GM19351 (cell line): ENCODE data around the gene AKR1B1.
"Not testable (repeated sequence)": the region's sequence is repeated elsewhere in the genome, so short reads cannot be mapped to it uniquely, and the experiment has no call there.

Experiments used
- ATAC-seq: cut with Tn5 transposase; IDR thresholded peaks from one replicate; pipeline ENCODE4 v1.9.1; 2021; ENCODE audit warnings: mild to moderate bottlenecking, moderate library complexity; ENCODE audit not compliant: unreplicated experiment

Gene AKR1B1

GRCh38 chr7:134458806-134459698 lies at the start of gene AKR1B1:
Gene AKR1B1 (minus strand): TSS chr7:134459100. CDS start chr7:134459062, 38 bp downstream.
- peak; percentile 93 for ATAC-seq

- ATAC-seq = no peak
Observed at GRCh38 chr7:134505856-134506255, 47.0 kb upstream of the AKR1B1 start.

- no peak for ATAC-seq
Observed at GRCh38 chr7:134504660-134505164, 45.8 kb upstream of the AKR1B1 start.

GRCh38 chr7:134502463-134503371 lies 43.8 kb upstream of the AKR1B1 start:
- ATAC-seq = no peak

- no peak for ATAC-seq
Observed at GRCh38 chr7:134500982-134501381, 42.1 kb upstream of the AKR1B1 start.

GRCh38 chr7:134500406-134500805 lies 41.5 kb upstream of the AKR1B1 start:
- no peak for ATAC-seq

GRCh38 chr7:134495546-134495945 lies 36.6 kb upstream of the AKR1B1 start:
- no peak for ATAC-seq

- ATAC-seq = no peak
Observed at GRCh38 chr7:134493091-134493490, 34.2 kb upstream of the AKR1B1 start.

- not testable (repeated sequence) for ATAC-seq
Observed at GRCh38 chr7:134487721-134488120, 28.8 kb upstream of the AKR1B1 start.

- no peak for ATAC-seq
Observed at GRCh38 chr7:134485203-134485602, 26.3 kb upstream of the AKR1B1 start.

- ATAC-seq = no peak
Observed at GRCh38 chr7:134483296-134483695, 24.4 kb upstream of the AKR1B1 start.

GRCh38 chr7:134482858-134483257 lies 24.0 kb upstream of the AKR1B1 start:
- no peak for ATAC-seq

- ATAC-seq = no peak
Observed at GRCh38 chr7:134481167-134481566, 22.3 kb upstream of the AKR1B1 start.

GRCh38 chr7:134480730-134481129 lies 21.8 kb upstream of the AKR1B1 start:
- no peak for ATAC-seq

- no peak for ATAC-seq
Observed at GRCh38 chr7:134480202-134480601, 21.3 kb upstream of the AKR1B1 start.

- ATAC-seq = no peak
Observed at GRCh38 chr7:134478707-134479106, 19.8 kb upstream of the AKR1B1 start.

GRCh38 chr7:134477954-134478353 lies 19.1 kb upstream of the AKR1B1 start:
- ATAC-seq = no peak

GRCh38 chr7:134476044-134476443 lies 17.1 kb upstream of the AKR1B1 start:
- no peak for ATAC-seq

- ATAC-seq = no peak
Observed at GRCh38 chr7:134474828-134475227, 15.9 kb upstream of the AKR1B1 start.

GRCh38 chr7:134473861-134474291 lies 15.0 kb upstream of the AKR1B1 start:
- ATAC-seq = no peak

- no peak for ATAC-seq
Observed at GRCh38 chr7:134472572-134473244, 13.8 kb upstream of the AKR1B1 start.
